PC-3 (cell line): Measurements from ENCODE around the gene NDUFS7.

ENCODE experiments used
- CTCF ChIP-seq: fragments of 300-600 bp; sonication (generic); conservative IDR thresholded peaks from 2 replicates; pipeline ENCODE4 v1.5.1; 2017; ENCODE audit warnings: antibody characterized with exemption, low read depth, mild to moderate bottlenecking, low read length
- EZH2 ChIP-seq: fragments of 300-600 bp; sonication (generic); IDR thresholded peaks from one replicate; pipeline ENCODE4 v1.6.1; 2017; ENCODE audit warnings: antibody characterized with exemption, mild to moderate bottlenecking, low read length; ENCODE audit not compliant: unreplicated experiment
- EZH2phosphoT487 ChIP-seq: fragments of 300-600 bp; sonication (generic); IDR thresholded peaks from 2 replicates; pipeline ENCODE4 v1.6.1; 2018; ENCODE audit warnings: mild to moderate bottlenecking, antibody characterized with exemption, low read length, borderline replicate concordance

GRCh38 chr19:1408300-1409203 lies 24.8 kb downstream of the NDUFS7 start:
- no peak for TF ChIP-seq CTCF
- TF ChIP-seq EZH2, result no peak
- no peak for TF ChIP-seq EZH2phosphoT487
